SKM-1 (cell line): ENCODE results near the gene C3orf49.

Source experiments
- DNase-seq: peaks from one replicate; lab custom pipeline; 2025; ENCODE audit not compliant: unreplicated experiment; lab: John Stamatoyannopoulos, UW

The C3orf49 gene, protein sequence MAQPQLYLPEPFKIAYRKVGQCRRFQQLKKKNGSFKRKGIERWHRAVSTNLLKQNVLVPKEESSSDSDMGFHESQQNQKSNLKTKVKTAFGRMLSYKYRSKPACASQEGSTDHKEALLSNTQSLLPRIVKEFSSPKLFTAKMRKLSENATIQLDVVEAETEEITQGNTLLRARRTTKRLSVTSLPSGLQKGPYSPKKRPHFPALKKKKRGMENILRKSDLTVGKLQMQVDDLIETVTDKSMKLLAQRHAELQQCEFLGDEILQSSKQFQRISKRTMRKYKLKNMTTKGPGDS

DNA sequence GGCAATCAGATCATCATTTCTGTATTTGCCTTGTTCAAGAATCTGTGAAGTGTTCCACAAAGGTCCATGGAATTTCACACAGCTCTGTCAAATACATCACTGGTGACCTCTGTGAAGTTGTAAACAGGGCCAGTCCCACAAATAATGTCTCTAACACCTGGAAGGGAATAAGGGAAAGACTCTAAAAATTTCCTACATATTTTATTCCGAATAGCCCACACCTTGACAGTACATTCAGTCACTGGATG, at the start of gene C3orf49:
C3orf49 (plus strand) TSS at position 149 of the 248 bp plus-strand sequence. CDS start 173 bp downstream, outside the sequence.
- DNase-seq = no peak

- DNase-seq = no peak
Observed at GRCh38 chr3:63774781-63775180, 44.3 kb upstream of the C3orf49 start.

GRCh38 chr3:63779227-63779626, 39.9 kb upstream of the C3orf49 start:
- no peak for DNase-seq

GRCh38 chr3:63791974-63792373, 27.1 kb upstream of the C3orf49 start:
- no peak for DNase-seq

- no peak for DNase-seq
Observed at GRCh38 chr3:63795438-63795837, 23.7 kb upstream of the C3orf49 start.

DNA sequence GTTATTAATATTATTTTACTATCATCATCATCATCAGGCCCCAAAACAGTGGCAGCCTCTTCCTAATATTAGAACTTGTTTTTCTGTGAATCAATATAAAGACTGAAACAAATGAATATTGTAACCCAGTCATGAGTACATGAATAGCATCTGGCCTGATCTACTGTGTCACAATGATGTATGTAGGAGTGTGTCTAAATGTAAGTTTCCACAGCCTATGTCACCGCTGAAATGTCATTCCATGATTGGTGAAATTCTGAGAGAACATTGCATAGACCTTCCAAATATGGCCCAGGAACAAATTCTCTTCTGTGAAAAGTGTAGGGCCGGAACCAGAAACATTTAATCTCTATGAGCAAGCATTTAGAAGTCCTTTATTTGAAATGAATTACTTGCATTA, 20.6 kb upstream of the C3orf49 start:
- no peak for DNase-seq

DNA sequence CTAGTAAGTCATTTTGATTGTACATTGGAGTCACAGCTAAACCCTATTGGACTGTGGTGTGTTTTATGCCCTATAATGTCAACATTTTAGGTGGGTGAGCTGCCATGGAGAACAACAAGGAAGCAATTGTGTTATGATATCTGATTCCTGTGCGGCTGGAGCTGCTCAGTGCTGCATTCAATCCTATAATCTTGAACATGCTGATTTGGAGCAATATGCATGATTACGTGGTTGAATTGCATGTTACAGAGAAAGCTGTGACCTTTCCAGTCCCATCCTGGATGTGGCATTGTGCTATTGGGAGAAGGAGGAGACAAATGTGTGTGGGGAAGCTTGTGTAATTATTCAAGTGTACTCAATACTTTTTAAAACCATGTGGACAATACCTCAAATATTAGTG, 20.1 kb upstream of the C3orf49 start:
- no peak for DNase-seq

DNA sequence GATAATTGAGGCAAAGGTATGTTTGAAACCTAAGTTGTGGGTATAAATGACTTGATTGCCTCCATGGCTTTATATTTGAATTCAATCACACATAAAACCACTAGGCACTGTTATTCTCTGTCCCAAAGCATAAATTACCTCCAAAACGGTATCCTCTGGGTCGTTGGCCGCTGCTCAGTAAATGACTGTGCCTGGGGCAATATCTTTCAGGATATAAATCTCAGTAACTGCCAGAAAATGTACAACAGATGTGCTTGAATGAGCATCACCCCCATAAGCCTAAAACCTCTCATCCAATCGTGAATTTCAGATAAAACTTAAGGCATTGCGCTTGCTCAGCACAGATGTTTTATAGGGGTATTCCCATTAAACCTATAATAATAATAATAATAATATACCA, 19.0 kb upstream of the C3orf49 start:
- DNase-seq = no peak

- no peak for DNase-seq
Observed at GRCh38 chr3:63803911-63804310, 15.2 kb upstream of the C3orf49 start.

DNA sequence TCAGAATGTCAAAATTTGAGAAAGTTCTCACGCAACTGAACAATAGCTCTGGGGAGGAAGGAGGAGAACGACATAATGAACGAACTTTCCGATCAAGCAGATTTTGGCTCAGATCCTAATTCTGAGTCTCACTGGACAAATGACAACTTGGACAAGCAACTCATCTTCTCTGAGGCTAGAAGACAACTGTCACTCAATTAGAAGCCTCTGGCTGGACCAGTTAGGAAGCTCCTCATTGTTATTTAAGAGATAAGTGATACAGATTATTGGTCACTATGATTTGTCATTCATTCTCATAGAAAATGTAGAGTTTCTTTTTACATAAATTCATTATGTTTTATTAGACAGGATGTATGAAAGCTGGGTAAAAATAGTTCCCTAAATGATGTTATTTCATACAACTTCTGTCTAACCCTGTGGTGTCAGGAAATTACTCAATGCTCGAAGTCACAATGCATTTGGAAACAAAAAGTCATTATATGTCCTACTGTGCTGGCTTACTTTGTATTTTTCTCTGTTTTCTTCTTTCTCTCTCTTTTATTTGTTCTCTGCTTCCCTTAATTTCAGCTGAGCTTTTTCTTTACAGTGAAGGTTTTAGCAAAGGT, 11.0 kb upstream of the C3orf49 start:
- peak; percentile 50 for DNase-seq

GRCh38 chr3:63808633-63809032, 10.5 kb upstream of the C3orf49 start:
- DNase-seq = no peak

- DNase-seq = no peak
Observed at GRCh38 chr3:63809607-63810006, 9.5 kb upstream of the C3orf49 start.

DNA sequence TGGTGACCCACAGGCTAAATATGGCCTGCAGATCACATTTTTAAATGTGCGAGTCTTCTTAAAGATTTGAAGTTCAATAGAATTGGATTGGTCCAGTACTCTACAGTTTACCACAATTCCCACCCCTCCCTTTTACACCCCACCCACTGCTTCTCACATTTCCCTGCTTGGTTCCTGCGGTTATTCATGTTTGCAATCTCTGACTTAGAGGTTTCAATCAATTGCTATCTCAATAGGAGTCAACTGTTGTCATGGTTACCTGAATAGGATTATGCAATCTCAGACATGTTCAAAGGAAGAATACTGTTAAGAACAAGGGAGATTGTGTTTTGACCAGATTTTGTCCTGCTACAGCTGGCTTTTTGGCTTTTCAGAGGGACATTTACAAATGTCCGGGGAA, 4.9 kb upstream of the C3orf49 start:
- DNase-seq = no peak

- no peak for DNase-seq
Observed at GRCh38 chr3:63817225-63817624, 1.9 kb upstream of the C3orf49 start.

DNA sequence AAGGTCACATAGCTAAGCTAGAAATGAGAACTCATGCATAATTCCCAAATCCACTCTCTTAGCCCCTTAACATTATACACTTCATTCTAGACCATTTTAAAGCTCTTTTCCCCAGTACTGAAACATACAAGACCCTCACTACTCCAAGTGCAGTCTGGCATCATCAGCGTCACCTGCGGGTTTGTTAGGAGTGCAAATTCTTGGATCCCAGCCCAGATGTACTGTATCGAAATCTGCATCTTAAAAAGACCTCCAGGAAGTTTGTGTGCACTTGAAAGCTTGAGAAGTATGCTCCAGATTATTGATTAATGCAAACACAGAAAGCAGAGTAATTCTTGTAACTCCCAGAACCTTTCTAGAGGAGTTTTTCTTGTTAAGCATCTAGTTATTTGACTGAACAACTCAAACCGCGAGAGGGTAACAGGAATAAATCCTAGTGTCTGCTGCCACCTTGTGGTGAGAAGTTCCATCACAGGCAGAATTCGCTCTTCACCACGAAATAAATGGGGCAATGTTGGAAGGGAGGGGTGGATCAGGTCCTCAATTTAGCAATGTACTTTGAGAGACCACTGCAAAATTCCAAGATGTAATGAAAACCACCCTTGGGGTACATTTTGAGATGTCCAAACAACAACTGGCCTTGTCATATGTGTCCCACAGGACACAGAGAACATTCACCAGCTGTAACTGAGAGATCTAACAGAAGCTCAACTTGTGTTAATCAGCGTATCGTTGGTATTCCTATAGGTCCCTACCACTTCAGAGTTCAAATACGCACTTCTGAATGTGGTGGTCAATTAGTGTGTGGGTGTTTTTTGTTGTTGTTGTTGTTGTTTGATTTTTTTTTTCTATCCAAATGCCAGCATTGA, 583 bp upstream of the C3orf49 start:
- peak; percentile 39 for DNase-seq

DNA sequence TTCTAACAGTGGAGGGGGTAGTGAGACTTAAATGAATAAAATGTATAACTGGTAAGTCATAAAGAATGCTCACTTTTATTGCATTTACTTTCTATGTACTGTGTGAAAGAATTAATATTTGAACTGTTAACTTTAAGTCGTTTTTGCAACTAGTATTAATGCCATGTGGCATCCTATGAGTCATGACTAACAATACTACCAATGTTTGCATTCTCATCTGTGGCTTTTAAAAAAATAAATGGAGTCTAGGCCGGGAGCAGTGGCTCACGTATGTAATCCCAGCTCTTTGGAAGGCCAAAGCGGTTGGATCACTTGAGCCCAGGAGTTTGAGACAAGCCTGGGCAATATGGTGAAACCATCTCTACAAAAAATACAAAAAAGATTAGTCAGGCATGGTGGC, 5.2 kb downstream of the C3orf49 start:
- no peak for DNase-seq

DNA sequence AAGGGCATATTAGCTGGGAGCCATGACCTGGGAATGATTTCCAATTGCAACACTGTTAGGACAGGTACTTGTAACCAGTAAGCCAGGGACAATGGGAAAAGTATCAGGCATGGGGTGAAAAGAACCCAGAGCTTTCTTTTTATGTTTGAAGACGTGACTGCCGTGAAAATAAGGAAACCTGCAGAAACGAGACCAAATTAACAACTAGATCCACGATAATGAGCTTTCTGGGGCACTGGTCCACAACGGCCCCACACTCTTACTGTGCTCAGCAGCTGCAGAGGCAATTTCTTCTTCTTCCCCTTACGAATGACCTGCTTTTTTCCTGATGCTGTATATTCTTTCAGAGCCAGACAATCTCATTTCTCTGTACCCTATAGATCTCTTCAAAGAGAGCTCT, 11.4 kb downstream of the C3orf49 start:
- DNase-seq = no peak

- no peak for DNase-seq
Observed at GRCh38 chr3:63832395-63832794, 13.3 kb downstream of the C3orf49 start.

- DNase-seq = no peak
Observed at GRCh38 chr3:63841704-63842103, 22.6 kb downstream of the C3orf49 start.

DNA sequence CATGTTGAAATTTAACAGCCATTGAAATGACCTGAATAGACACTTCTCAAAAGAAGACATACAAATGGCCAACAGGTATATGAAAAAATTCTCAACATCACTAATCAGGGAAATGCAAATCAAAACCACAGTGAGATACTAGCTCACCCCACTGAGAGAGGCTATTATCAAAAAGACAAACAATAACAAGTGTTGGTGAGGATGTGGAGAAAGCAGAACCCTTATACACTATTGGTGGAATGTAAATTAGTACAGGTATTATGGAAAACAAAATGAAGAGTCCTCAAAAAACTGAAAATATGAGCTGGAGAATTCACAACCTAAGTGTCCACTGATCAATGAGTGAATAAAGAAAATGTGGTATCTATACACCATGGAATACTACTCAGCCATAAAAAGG, 23.0 kb downstream of the C3orf49 start:
- DNase-seq = no peak

- no peak for DNase-seq
Observed at GRCh38 chr3:63845215-63845614, 26.1 kb downstream of the C3orf49 start.

DNA sequence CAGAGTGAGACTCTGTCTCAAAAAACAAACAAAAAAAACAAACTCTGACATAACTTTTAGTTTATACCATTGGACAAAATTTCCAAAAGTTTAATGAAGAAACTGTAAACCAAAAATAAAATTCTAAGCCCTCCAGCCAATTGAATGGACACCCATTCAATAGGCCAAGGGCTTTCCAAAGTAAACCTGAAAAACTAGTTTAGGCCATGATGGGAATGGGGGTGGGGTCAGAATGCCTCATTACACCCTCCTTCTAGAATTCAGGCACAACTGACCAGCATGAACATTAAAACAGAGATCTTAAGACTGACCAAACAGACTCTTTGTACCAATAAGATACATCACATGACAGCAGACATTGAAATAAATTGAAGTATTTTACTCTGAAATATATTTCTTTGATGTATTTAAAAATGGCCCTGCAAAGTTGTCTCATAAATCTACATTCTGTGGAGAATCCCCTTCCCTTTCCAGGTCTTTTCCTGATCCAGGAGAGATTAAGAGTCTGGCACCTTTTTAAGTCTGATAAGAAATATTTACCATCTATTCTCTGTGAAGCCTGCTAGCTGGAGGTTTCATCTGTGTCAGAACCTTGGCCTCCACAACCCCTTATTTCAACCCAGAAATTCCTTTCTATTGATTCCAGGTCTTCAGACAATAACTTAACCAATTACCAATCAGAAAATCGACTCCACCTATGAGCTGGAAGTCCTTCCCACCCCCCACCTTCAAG, 28.8 kb downstream of the C3orf49 start:
- no peak for DNase-seq
